Right renal cortex interstitium (tissue), 3 donors: Measurements from ENCODE around the gene RIT2. TPM values are rescaled to one million over a fixed set of nuclear protein-coding genes. Genes with fewer than 3 reads are reported as not detected.

Source experiments
- DNase-seq, 3 donors: peaks; one replicate each; pipeline ENCODE4 v3.0.0-alpha.2; 2013; ENCODE audit warnings: low read depth in 3 of 3, low spot score in 2 of 3
- polyA plus RNA-seq, 3 donors: library from polyadenylated mRNA; unstranded; fragments of 120-200 nt; gene quantifications; one replicate each; pipeline ENCODE4 v1.2.1, GENCODE V29; 2013; ENCODE audit not compliant: insufficient read length in 3 of 3

RIT2 gene
- polyA plus RNA-seq = not detected

- DNase-seq = no peak
These were observed at the start of gene RIT2 for GRCh38 chr18:43115076-43115921. Gene RIT2, minus strand, starts transcription at chr18:43115685.

DNA sequence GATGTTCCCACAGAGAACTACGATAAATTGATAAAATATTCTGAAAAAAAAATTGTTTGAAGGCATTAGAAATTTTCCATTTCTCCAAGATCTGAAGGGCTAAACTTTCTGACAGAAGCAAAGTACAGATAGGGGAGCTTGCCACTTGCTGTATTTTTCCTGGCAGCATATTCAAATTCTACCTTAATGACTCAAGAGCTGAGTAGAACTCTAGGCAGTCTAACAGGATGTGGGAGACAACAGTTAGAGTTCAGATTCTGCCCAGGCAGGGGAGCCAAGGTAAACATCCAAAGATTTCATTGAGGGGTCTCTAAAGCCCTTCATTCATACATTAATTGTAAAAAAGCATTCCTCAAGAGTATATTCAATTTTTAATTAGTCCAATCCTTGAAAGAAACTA is 46.0 kb upstream of the RIT2 start:
- DNase-seq = no peak

DNA sequence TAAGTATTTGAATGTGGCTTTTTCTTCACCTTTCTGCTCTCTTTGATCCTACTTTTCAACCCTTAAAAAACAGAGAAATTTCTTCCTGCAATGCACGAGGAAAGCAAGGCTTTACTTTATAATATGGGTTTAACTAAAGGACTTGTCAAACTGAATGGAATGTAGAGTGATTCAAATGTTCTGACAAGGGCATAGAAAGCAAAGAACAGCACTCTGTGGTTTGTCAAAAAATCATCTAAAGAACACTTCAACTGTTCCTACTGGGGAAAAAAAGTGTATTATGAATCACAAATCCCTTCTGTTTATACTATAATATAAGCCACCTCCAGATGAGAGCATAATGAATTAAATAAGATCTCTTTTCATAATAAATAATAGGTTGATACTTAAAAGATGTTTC is 45.0 kb upstream of the RIT2 start:
- no peak for DNase-seq

DNA sequence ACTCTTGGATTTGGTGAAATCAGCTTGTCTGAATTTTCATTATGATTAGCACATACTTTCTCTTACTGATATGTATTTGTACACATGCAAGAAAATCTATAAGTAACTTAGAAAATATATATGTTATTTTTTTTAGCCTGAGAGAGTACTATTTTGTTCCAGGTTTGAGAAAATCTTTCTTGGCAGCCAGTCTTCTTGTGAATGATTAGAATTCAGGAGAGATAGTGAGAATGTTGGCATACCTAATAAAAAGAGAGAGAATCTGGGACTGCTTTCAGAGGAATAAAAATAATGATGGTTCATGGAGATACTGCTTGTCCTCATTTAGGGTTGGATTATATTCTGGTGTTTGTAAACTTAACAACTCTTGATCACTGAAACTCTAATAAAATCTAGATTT is 44.4 kb upstream of the RIT2 start:
- no peak for DNase-seq

GRCh38 chr18:43159086-43159770 is 43.7 kb upstream of the RIT2 start:
- no peak for DNase-seq

DNA sequence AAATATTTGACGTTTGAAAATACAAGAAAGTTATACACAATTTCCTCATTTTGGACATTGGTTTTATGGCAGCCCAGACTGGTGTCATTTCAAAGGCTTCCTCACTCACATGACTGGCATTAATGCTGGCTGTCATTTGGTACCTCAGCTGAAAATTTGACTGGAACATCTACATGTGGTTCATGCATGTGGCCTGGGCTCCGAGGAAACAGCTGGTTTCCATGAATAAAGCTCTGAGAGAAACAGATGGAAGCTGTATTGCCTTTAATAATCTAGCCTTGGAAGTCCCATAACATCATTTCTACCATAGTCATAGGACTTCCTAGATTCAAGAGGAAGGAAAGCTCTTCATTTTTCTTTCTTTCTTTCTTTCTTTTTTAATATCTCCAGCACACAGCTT is 42.9 kb upstream of the RIT2 start:
- DNase-seq = no peak

- DNase-seq = no peak
These were observed 40.4 kb upstream of the RIT2 start for GRCh38 chr18:43155842-43156241.

- DNase-seq = peak in 2 of 3 donors; percentile 29
These were observed 32.7 kb upstream of the RIT2 start for GRCh38 chr18:43148231-43148630.

GRCh38 chr18:43141208-43141607 is 25.7 kb upstream of the RIT2 start:
- no peak for DNase-seq

GRCh38 chr18:43139288-43139946 is 23.9 kb upstream of the RIT2 start:
- DNase-seq = no peak

GRCh38 chr18:43134876-43135275 is 19.4 kb upstream of the RIT2 start:
- no peak for DNase-seq

DNA sequence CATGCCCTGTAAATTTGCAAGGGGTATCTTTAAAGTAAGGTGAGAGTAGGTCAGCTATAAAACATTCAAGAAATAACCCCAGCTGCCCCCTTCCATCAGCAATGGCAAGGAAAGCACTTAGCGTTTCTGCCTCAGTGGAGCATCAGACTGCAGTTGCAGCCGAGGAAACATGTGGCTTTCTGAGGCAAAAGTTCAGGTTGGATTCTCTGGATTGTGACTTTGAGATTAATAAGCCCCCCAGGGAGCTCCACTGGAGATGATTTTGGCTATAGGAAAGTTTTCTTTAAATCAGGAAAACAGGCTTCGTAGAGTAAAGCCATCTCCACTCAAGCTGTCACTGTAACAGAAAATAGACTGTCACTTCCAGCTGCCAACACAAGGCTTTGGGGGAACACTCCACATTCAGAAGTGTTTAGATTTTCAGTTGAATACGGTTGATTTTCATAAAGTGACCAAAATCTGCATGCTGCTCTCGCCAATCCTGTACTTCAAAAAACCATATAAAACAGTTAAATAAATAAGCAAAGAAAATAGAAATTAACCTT is 15.3 kb upstream of the RIT2 start:
- DNase-seq = no peak

GRCh38 chr18:43129946-43130524 is 14.6 kb upstream of the RIT2 start:
- DNase-seq = no peak

- DNase-seq = no peak
These were observed 10.0 kb upstream of the RIT2 start for GRCh38 chr18:43125471-43125870.

DNA sequence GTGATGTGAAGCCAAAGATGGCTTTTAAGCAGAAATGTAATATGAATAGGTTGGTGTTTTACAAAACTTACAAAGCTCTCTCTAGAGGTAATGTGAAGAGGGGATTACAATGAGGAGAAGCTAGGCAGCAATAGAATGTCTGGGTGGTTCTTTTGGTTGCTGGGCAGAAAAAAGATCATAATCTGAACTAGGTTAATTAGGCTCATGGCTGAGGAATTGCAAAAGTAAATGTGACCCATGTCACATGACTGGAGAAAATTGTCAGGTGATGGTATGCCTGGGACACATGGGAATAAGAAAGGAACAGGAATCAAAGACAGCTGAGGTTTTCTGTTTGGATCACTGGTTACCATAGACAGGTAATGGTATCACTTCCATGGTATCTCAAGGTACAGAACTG is 7.5 kb upstream of the RIT2 start:
- DNase-seq = no peak

DNA sequence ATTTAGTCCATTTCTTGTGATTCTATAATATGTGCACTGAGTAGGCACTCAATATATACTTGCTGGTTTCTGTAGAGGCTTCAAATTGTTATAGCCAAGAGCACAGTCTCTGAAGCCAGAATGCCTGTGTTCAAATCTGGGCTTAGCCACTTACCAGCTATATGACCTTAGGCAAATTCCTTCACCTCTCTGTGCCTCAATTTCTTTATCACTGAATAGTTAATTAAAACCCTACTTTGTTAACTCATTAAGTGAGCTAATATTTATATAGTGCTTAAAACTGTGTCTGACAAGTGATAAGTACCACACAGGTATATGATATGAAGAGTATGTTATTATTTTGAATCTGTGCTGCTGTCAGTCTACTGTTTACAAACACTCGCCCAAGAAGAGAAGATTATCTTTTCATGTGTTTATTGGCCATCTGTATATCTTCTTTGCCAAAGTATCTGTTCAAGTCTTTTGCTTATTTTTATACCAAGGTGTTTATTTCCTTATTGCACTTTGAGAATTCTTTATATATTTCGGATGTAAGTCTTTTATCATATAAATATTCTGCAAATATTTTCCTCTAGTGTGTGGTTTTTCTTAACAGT is 1.3 kb upstream of the RIT2 start:
- DNase-seq = no peak

DNA sequence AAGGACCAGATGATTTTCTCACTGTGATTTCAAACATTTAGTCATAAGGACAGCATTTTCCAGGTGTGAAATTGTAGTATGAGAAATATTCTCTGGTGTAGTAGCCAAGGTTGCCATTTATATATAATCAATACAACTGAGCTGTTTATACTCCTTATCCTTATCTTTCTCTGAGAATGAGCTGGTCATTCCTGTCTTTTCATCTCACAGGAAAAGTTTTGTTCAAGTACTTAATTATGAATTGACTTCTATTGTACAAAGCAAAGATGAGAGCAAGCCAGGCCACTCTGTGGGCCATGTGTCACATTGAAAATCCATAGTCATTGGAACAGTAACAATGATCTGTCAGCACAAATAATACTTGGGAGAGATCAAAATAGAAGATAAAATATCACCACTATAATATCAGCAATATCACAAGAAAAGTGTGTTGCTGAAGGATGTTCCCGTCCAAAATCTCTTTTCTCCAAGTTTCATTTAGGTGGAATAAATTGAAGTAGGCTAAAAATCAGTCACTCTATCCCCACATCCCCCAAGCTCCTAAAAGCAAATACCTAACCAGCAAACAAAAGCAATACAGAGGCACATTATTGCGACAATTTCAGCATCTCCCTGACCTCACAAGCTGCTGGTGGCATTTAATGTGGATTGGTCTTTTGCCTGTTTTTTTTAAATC is 2.1 kb downstream of the RIT2 start:
- DNase-seq = no peak

GRCh38 chr18:43108882-43109281 is 6.6 kb downstream of the RIT2 start:
- DNase-seq = no peak

- no peak for DNase-seq
These were observed 7.0 kb downstream of the RIT2 start for GRCh38 chr18:43108469-43108868.

DNA sequence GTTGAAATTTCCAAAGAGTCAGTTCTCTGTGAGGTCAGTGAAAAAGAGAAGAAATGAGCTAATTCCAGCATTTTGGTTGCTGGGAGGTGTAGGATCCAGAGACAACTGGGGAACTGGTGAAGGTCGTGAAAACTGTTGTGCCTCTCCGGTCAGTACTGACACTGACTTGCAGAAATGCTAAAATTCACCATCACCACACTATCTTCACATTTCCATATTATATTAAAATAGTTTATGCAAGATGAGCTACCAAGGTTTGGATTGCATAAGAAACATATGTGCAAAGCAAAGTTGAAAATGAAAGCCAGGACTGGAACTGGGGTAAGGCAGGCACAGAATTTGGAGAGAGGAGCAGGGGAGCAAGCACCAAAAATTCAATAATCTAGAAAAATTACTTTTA is 21.8 kb downstream of the RIT2 start:
- DNase-seq = no peak
